T47D (cell line): ENCODE data around the gene PCSK5.
A peak's percentile ranks its signal among the peaks of the same experiment; 100 is the strongest.
"Not testable (repeated sequence)": the region's sequence is repeated elsewhere in the genome, so short reads cannot be mapped to it uniquely, and the experiment has no call there.

Source experiments
- DNase-seq, 2 experiments: peaks; one replicate each; pipeline versions ENCODE4 v3.0.0 to v3.0.0-alpha.2; 2011 to 2012; ENCODE audit warnings: low read depth in 1 of 2, low spot score in 1 of 2
- JUND ChIP-seq: IDR thresholded peaks from 2 replicates; pipeline ENCODE4 v1.6.1; 2012; ENCODE audit warnings: low read depth
- in situ Hi-C: cut with HindIII; loops from 2 replicates; pipeline ENCODE4 v1.10.0; 2016; ENCODE audit warnings: low sequenced_read_pairs, low pct_unique_long_range_greater_than_20kb

PCSK5 gene

DNA sequence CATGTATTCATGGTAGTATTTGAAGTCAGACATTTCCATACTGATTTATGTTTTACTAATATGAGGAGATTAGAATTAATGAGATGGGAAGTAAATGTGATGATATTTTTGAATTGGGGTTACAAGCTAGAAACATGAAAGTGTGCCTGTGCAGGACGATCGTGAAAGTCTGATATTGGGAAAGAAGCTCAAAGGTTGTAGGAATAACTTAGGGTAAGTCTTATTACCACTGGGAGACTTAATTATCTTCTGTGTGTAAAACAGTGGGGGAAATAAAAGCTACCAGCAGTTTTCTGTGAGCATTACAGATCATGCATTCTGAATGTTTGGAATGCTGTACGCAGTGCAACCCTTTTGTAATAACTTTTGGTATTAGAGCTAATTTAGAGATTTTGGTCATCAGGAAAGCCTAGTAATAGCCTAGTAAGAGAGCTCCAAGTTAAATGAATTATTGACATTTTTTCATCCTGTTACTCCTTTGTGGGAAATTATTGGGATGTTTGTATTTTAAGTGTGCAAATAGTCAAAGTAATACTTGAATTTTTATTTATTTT is 153.9 kb downstream of the PCSK5 start:
- in situ Hi-C loops, result no loop called here
- TF ChIP-seq JUND, result no peak
- DNase-seq, result no peak

GRCh38 chr9:76045221-76045620 is 154.7 kb downstream of the PCSK5 start:
- DNase-seq, result no peak
- no peak for TF ChIP-seq JUND
- in situ Hi-C loops, result no loop called here

DNA sequence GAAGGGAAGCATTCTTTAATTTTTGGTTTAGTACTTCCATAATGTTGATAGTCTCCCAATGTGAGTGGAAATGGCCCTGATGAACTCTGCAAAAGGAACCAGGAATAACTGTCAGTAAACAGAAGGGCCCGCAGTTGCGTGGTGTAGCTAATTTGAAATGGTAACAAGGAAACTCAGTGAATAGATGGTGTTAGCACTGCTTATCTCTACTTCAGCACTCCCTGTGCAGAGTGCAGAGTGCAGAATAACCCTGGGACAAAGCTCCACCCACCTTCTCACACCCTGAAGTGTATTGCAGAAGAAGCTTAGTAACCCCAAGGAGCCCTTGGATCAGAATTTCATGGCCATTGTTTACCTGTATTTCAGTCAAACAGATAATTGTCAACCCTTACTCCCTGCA is 158.9 kb downstream of the PCSK5 start:
- in situ Hi-C loops, result no loop called here
- no peak for DNase-seq
- no peak for TF ChIP-seq JUND

- no peak for TF ChIP-seq JUND
- in situ Hi-C loops, result no loop called here
- DNase-seq, result peak in 1 of 2 experiments; percentile 5
Measured at GRCh38 chr9:76067696-76068095, 177.2 kb downstream of the PCSK5 start.

DNA sequence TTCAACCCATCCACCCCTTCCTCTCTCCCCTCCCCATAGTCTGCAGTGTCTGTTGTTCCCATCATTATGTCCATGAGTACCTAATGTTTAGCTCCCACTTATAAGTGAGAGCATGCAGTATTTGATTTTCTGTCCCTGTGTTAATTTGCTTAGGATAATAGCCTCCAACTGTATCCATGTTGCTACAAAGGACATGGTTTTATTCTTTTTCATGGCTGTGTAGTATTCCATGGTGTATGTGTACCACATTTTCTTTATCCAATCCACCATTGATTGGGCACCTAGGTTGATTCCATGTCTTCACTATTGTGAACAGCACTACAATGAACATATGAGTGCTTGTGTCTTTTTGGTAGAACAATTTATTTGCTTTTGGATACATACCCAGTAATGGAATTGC is 187.1 kb downstream of the PCSK5 start:
- DNase-seq, result no peak
- in situ Hi-C loops, result no loop called here
- no peak for TF ChIP-seq JUND

GRCh38 chr9:76081281-76081680 is 190.8 kb downstream of the PCSK5 start:
- in situ Hi-C loops, DNase-seq: not testable (repeated sequence)

DNA sequence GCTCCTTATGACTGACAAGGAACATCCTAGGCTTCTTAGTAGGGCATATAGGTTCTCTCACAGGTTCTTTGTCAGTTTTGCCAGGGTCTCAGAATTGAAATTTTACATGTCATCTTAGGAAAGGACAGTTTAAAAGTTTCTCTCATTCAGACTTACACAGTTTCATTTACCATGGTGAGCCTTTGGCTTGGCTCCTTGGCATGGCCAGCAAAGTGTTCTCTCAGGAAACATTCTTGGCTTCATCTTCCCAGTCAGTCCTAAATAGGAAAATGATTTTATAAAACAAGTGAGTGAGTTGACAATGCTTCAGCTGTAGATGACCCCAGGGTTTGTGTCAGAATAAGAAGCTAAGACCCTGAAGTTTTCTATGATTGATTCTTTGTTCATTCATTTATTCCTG is 191.6 kb downstream of the PCSK5 start:
- no peak for TF ChIP-seq JUND
- in situ Hi-C loops, result no loop called here
- no peak for DNase-seq

- DNase-seq, result no peak
- TF ChIP-seq JUND, result no peak
- in situ Hi-C loops, result no loop called here
Measured at GRCh38 chr9:76085596-76085995, 195.1 kb downstream of the PCSK5 start.

DNA sequence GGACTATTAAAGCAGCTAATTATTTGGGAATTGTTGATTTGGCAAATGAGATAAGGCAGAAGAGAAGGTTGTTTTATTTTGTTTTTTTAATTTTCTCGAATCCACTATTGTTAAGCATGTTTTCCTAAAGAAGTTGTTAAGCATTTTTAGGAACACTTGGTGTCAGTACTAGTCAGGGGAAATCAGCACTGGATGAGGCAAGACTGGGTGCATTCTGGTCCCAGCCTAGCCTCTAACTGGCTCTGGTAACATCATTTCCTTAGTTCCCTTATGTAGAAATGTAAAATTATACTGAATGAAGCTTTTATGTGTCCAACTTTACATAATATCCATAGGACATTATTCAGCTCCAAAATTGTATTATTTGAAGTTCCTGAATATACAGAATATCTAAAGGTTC is 196.1 kb downstream of the PCSK5 start:
- TF ChIP-seq JUND, result no peak
- in situ Hi-C loops, result no loop called here

GRCh38 chr9:76087976-76088375 is 197.5 kb downstream of the PCSK5 start:
- in situ Hi-C loops, result no loop called here
- TF ChIP-seq JUND, result no peak
- no peak for DNase-seq

More for the DNA sequence above, 196.1 kb downstream of the PCSK5 start:
- no peak for DNase-seq

GRCh38 chr9:76090330-76090729 is 199.9 kb downstream of the PCSK5 start:
- no peak for TF ChIP-seq JUND
- DNase-seq, result no peak
- in situ Hi-C loops, result no loop called here

DNA sequence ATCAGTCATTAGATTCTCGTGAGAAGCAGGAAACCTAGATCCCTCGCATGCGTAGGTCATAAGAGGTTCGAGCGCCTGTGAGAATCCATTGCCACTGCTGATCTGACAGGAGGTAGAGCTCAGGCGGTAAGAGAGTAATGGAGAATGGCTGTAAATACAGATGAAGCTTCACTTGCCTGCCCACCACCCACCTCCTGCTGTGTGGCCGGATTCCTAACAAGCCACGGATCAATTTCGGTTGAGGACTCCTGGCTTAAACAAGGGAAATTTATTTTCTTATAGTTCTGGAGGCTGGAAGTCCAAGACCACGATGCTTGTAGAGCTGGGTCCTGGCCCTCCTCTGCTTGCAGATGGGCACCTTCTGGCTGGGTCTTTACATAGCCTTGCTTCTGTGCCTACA is 200.4 kb downstream of the PCSK5 start:
- in situ Hi-C loops, result no loop called here
- no peak for DNase-seq
- no peak for TF ChIP-seq JUND

GRCh38 chr9:76092572-76092971 is 202.1 kb downstream of the PCSK5 start:
- DNase-seq, result no peak
- TF ChIP-seq JUND, result no peak
- in situ Hi-C loops, result no loop called here

GRCh38 chr9:76095585-76095984 is 205.1 kb downstream of the PCSK5 start:
- DNase-seq, result no peak
- in situ Hi-C loops, result no loop called here
- TF ChIP-seq JUND, result no peak
